ENCODE data around the gene WNT5A.

DNA sequence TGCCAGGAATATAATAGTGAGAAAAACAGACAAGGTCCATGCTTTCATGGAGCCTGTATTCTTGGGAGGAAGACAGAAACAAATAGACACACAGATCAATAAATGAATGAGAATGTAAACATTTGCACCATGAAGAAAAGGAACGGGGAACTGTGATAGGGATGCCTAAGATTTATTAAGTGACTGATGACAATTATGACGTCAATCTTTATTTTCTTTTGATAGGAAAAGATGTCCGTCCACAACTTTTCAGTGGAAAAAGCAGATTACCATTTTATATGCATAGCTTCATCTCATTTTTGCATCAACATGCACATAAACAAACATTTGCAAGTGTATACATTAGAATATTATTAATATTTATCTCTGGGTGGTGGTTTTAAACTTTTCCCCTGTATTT lies 27.9 kb upstream of the WNT5A start:
- TF ChIP-seq CTCF (optimal IDR thresholded peaks at IDR 0.05 in 1 of 3, IDR thresholded peaks at IDR 0.05 in 1 of 3, conservative IDR thresholded peaks at IDR 0.05 in 1 of 3; ENCODE audit: extremely low read depth in 1 of 3, insufficient read depth in 2 of 3, low read length in 3 of 3): no peak
- TF ChIP-seq EZH2 (IDR thresholded peaks at IDR 0.05; ENCODE audit: low read length): no peak
